NCI-H774 (cell line): ENCODE measurements around the gene SLFNL1.
A peak's percentile ranks its signal among the peaks of the same experiment; 100 is the strongest.

ENCODE experiments used
- DNase-seq: peaks from one replicate; lab custom pipeline; 2025; lab: John Stamatoyannopoulos, UW

SLFNL1 gene

DNA sequence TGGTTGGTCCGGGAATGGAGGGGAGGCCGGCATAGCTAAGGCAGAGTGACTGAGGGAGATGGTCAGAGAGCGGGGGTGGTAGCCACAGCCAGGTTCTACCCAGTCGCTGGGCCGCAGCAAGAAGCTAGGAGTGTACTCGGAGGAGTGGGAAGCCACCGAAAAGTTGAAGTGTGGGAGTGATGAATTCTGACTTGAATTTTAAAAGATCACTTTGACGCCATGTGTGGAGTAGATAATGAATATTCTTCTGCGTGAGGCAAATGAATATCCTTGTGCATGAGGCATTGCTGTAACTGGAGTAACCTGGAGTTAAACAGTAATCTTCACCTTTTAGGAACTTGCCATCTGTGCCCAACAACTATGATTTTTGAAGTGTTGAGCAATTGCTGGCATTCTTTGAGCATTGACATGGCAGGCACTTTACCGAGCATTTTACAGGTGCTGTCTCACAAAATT is 35.2 kb downstream of the SLFNL1 start:
- DNase-seq: no peak

DNA sequence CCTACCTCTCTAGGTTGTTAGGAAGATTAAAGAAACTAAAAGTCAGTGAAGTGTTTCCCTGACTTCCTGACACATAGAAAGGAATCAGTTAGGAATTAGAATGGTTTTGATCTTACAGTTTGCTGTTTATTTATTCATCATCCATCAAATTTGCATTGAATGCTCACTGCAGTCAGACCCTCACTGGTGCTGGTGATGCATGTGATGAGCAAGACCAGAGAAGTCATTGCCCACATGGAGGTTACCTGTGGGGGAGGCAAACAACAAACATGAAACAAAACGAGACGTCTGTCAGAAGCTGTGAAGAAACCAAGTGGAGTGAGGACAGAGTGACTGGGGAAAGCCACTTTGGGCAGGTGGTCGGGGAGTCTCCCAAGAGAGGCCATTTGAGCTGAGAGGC is 35.6 kb downstream of the SLFNL1 start:
- DNase-seq: no peak

DNA sequence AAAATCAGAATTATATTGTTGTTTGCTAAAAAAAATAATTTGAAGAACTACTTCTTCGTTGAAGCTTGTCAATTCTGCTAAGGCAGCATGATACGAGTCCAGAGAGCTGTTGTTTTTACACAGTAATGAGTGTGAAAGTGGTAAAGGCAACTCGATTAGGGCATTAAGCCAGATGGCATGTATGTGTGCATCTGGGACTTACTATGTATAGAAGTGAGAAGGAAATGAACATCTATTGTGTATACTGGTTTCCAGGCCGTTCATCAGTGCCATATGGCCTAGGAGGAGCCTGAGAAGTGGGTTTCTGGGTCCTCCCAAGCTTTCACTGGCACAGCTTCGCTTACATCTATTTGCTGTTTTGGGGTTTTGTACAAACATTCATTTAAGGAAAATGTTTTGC is 36.4 kb downstream of the SLFNL1 start:
- DNase-seq: no peak

DNA sequence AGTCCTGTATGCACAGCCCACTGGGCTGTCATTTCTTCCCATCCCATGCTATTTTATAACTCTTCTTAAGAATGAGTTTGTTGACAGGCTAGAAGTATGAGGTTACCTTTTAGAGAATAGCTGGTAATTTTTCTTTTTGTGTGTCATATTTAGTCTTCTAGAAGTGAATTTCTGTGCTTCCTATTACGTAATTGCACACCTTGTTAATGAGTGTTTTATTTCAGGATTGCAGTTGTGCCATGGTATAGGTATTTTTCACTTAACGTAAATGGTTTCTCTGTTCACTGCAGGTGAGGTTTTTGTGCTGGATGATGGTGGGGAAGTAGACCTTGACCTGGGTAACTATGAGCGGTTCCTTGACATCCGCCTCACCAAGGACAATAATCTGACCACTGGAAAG is 37.0 kb downstream of the SLFNL1 start:
- DNase-seq: no peak

DNA sequence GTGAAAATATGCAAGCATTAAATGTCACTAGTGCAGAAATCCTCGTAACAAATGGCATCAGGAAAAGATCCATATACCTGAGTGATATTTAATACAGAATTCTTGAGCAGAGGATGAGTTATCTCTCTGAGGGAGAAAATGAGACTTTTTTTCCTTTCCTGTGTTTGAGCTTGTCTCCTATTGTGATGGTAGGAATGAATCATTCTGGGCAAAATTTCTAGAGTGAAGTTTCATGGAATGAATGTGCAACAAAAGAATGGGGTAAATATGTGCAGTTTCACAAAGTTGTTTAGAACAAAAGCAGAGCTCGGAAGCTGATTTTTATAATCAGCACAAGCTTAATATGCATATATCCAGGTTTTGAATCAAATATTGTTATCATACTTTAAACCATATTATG is 37.5 kb downstream of the SLFNL1 start:
- DNase-seq: no peak

DNA sequence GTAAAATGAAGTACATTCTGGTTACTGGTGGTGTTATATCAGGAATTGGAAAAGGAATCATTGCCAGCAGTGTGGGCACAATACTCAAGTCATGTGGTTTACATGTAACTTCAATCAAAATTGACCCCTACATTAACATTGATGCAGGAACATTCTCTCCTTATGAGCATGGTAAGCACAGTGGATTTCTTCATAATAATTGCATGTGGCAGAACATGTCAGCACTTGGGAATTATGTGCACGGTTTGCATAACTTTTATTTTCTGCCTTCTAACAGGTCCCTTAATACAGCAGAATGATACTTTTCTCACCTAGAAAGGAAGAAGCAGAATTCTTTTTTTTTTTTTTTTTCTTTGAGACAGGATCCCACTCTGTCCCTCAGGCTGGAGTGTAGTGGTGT is 38.2 kb downstream of the SLFNL1 start:
- DNase-seq: no peak

DNA sequence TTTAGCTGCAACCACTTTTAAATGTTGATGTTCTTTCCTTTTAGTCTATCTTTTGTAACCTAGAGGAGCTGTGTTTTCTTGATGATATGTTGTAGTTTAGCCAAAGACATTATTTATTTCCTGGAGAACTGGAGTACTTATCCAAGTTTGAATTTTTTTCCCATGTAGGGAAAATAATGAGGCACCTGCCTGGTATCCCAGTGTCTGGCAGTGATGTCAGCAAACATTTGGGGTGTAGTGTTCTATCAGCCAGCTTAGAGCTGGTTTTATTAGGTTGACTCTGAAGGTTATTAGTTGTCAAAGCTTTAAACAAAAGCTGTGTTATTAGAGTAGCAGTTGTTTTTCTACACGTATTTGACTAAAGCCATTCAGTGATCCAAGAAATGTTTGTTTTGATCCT is 38.8 kb downstream of the SLFNL1 start:
- no peak for DNase-seq

DNA sequence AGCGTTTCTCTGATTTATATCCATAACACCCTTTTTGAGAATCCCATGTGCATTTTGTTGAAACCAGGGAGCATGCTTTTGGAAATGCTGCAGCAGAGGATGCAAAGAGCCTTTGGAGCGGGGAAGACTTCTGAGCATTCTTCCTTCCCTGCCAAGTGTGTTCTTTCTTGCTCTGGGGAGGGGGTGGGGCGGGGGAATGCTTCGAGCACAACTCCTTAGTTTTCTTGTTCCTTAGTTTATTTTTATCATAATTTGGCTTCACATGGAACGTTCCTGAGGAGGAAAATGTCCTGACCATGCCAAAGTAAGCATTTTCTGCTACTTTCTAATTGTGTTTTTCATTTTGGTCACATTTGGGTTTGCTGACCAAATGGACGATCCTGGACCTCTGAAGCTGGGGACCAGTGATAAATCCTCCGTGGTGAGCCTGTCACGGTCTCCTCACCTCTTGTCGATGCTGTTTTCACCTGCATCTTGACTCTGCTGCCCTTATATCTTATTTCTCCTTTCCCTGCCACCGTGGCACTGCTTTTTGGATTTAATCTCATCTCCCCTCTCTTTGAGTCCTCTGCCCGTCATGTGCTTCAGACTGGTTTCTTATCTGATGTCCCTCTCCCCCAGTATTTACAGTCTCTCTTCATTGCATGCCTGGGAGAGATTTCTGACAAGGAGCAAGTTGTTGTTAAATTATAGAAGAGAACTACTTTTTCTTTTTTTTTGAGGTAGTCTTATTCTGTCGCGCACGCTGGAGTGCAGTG is 39.7 kb downstream of the SLFNL1 start:
- no peak for DNase-seq

DNA sequence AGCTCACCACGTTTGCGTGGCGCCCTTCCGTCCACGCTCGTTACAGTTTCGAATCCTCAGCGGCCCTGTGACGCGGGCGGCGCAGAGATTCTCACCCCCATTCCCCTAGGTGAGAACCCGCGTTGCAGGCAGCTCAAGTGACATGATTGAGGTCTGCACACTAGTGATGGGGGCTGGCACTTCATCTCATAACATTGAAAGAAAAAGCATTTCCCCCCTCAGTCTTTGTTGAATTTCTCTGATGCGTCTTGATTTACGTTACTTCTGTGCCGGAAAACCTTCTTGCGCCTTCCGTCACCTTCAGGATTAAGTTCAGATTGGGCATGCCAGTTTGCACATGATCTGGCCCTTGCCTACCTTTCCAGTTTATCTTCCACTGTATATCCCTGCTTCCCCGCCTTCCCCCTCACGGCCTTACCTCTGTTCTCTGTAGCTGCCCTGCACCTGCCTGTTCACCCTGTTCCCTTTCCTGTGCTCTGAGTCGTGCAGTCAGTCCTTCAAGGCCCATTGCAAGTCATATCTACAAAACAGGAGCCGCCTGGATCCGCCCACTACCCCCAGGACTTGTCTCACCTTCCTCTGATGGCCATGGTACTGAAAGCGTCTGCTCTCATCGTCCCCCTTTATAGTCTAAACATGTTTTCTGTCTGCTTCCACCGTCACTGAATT is 40.9 kb downstream of the SLFNL1 start:
- DNase-seq: peak; percentile 17

DNA sequence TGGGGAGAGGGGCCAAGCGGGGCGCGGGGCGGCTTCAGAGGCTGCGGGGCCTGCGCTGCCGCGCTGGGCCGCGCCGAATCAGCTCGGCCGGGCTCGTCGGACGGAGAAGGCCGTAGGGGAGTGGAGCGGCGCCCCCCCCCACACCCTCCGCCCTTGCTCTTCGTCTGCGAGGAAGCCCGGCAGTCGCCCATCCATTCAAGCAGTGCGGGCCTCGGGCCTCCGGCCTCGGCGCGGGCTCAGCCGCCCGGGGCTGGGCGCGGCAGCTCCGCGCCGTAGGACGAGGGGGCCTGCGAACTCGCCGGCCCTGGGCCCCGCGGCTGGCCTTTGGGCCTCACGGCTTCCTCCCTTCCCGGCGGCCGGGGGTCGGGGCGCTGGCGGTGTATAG is 41.5 kb downstream of the SLFNL1 start:
- no peak for DNase-seq

DNA sequence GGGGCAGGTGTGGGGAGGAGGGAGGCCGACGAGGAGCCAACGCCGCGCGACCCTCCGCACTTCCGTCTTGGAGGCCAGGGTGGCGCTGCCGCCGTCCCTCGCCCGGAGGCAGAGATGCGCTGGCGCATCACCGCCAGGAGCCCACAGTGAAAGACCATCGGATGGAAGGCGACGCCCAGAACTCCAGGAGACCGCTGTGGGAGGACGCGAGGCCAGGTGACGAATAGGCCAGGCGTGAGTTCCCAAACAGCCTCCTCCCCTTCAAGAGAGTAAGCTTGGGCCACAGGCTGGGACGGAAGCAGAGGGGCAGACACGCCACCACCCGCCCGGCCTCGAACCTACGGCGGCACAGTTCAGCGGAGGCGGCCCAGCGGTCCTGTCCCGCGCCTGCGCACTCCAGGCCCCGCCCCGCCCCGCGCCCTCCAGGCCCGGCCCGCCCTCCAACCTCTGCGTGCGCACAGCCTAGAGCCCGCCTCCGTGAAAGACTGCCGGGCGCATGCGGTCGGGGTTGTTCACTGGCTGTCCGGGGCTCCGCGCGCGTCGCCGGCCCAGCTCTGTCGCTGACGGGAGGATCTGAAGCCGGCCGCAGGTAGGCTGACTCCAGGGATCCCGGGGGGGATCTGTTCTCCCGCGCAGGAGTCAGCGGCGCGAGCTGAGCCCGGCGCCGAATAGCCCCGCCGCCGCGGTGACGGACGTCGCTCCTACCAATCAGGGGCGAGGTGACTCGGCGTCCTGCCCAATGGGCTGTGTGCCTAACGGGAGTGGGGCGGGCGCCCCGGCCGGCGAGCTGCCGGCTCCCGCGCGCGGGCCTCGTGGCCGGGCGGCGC is 42.1 kb downstream of the SLFNL1 start, which contains the start of gene CTPS1:
CTPS1 (plus strand) TSS at position 456 of the 827 bp plus-strand sequence. CDS start 3,595 bp downstream, outside the sequence.
- peak; percentile 99 for DNase-seq

DNA sequence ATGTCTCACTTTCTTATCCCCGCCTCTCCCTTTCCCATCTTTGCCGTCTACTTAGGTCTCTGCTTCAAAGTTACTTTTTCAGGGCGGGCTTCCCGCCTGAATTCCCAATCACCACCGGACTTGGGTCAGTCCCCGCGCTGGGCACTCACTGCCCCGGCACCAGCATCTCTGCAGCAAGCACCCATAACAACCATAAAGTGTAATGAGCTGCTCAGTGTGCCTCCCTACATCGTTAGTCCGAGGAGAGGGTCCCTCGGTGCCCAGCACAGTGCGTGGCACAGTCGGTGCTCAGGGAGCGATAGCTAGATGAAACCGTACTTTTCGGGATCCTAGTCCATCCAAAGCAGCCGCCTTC is 42.7 kb downstream of the SLFNL1 start:
- no peak for DNase-seq

DNA sequence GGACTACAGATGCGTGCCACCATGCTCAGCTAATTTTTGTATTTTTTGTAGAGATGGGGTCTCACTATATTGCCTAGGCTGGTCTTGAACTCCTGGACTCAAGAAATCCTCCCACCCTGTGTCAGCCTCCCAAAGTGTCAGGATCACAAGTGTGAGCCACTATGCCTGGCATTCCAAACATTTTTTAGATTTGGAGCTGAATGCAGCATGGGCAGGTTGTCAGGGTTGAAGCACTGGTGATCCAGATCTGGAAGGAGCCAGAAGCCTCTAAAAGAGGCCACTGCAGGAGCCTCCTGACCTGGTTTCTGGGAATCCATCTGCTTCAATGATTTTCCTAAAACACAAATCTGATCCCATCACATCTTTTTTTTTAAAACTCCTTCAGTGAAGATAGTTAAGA is 43.8 kb downstream of the SLFNL1 start:
- no peak for DNase-seq

DNA sequence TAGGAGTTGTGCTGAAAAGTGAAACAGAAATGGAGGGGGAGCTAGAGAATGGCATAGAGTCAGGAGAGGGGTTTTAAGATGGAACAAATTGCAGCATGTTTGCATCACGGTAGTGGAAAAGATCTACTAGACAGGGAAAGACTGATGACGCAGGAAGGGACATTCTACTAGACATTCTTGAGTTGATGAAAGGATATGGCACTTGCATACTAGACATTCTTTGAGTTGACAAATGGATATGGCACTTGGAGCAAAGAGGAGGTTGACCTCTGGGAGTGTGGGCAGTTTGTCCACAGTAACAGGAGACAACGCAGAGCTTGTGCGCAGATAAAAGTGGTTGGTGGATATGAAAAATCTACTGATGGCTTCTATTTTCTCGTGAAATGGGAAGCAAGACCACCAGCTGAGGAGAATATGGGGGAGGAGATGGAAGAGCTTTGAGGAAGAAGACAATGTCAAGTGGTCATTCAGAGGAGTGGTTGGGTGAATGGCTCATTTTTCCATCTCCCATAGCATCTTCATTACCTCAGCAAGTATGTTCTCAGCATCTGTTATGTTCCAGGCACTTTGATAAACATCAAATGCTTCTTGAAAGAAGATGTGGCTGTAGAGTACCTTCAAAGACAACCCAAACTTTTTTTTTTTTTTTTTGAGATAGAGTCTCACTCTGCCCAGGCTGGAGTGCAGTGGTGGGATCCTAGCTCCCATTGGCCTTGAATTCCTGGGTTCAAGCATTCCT is 44.4 kb downstream of the SLFNL1 start:
- DNase-seq: no peak

DNA sequence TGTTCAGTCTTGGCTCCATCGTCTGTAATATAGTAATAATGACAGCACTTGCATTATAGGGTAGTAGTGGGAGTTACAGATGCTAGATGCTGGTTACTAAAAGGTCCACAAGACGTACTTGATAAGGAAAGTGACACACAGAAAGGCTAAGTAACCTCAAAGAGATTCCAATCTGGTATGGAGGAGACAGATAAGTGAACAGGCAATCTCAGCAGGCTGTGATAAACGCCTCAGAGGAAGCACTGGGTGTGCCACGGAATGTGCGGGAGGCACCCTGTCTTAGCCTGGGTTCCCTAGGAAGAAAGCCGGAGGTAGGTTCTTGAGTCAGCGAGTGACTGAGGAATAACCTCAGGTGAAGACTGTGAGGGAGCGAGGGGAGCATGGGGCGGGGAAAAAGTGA is 46.6 kb downstream of the SLFNL1 start:
- no peak for DNase-seq

DNA sequence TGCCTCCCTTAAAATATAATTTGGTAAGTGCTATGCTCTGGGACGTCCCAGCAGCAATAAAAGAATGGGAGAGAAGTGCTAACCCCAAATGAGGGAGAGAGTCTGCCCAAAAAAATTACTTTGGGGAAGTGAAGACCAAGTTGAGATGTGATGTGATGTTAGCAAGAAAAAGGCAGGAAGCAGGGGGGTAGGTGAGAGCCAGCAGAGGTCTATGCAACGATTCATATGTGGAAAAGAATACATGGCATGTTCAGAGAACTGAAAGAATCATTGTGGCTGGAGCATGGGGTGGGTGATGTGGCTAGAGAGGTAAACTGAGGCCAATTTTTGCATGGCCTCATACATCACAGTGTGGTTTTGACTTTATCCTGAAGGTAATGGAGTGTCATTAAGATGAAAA is 47.6 kb downstream of the SLFNL1 start:
- DNase-seq: no peak

DNA sequence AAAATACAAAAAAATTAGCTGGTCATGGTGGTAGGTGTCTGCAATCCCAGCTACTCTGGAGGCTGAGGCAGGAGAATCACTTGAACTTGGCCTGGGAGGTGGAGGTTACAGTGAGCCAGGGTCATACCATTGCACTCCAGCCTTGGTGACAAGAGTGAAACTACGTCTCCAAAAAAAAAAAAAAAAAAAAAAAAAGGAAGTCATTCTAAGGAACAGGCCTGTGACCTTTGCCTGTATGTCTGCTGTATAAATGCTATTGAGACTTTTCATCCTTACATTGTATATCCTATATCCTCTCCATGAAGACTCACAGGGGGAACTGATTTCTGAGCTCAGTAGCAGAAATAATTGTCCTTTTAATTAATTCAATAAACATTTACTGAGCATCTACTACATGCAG is 49.6 kb downstream of the SLFNL1 start:
- no peak for DNase-seq

DNA sequence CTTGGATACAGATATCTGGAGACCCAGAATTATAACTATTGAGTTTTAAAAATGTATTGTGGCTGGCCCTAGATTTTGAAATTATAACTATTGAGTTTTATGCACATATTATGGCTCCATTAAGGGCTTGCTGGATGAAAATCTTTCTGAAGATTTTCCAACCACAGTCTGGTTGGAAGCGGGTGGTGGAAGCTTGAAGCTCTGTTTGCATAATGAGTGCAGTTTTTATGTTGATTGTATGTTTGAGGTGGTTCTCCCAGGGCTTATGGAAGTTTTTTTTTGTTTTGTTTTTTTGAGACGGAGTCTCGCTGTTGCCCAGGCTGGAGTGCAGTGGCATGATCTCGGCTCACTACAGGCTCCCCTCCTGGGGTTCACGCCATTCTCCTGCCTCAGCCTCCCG is 52.1 kb downstream of the SLFNL1 start:
- DNase-seq: no peak

DNA sequence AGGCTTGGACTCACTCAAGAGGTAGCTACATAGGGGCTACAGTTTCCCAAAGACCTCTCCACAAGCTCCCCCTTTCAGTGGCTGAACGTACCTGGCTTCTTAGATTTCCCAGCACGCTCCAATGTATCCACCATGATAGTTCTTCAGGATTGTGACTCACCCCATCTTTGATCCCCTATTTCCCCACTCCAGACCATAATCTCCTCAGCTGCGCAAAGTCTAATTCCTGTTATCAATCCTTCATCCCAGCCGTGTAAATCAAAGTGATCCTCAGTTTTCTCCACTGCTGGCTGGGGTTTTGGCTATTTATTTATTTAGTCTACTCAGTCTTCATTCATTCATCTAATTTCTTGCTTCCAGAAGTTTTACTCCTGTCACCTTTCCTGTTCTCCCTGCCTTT is 55.1 kb downstream of the SLFNL1 start:
- DNase-seq: no peak
